B cell (primary cell): ENCODE data around the gene PWWP2B. TPM values are rescaled to one million over a fixed set of nuclear protein-coding genes. Genes with fewer than 3 reads are reported as not detected.
"Not testable (repeated sequence)": the region's sequence is repeated elsewhere in the genome, so short reads cannot be mapped to it uniquely, and the experiment has no call there.

Experiments
- ATAC-seq: fragments of 200-7000 bp; cut with Tn5 transposase; one replicate; pipeline ENCODE4 v1.10.0; 2021; ENCODE audit warnings: low read depth, mild to moderate bottlenecking, moderate number of reproducible peaks, moderate library complexity
- CTCF ChIA-PET: fragments of 350-600 bp; sonication (Branson Sonifier 250); formaldehyde crosslinking; loops from one replicate; lab custom pipeline; 2021; ENCODE audit warnings: antibody characterized with exemption, inconsistent platforms; lab: Charles Lee
- POLR2A ChIA-PET: fragments of 350-600 bp; sonication (Branson Sonifier 250); formaldehyde crosslinking; loops from one replicate; lab custom pipeline; 2021; ENCODE audit warnings: antibody characterized with exemption; lab: Charles Lee
- DNase-seq: peaks from one replicate; pipeline ENCODE4 v3.0.0; 2013
- H2AFZ ChIP-seq: 2 replicates; pipeline ENCODE4 v1.6.1; 2012; ENCODE audit warnings: mild to moderate bottlenecking, low read depth, low read length; ENCODE audit not compliant: insufficient read depth, poor library complexity, severe bottlenecking
- H3K27ac ChIP-seq, 2 donors: 1 replicate in 1 of 2; 2 replicates in 1 of 2; pipeline ENCODE4 v1.5.1; 2012 to 2013; ENCODE audit warnings: low read length in 2 of 2, mild to moderate bottlenecking in 2 of 2, moderate library complexity in 1 of 2
- H3K27me3 ChIP-seq, 4 experiments: fragments of 200-600 bp in 1 of 4; sonication (generic) in 1 of 4; replicated peaks in 1 of 4; 1 replicate in 2 of 4; 2 replicates in 2 of 4; pipeline versions ENCODE4 v1.6.1 to v1.7.0; 2013 to 2016; ENCODE audit warnings: low read length in 3 of 4, mild to moderate bottlenecking in 2 of 4, mixed read lengths in 1 of 4, moderate library complexity in 1 of 4; ENCODE audit not compliant: insufficient read depth in 4 of 4, control insufficient read depth in 3 of 4; ENCODE audit errors: control extremely low read depth in 1 of 4
- H3K36me3 ChIP-seq, 2 experiments: replicated peaks in 1 of 2; 1 replicate in 1 of 2; 2 replicates in 1 of 2; pipeline versions ENCODE4 v1.6.1 to v1.7.1; 2013; ENCODE audit warnings: low read length in 1 of 2; ENCODE audit not compliant: insufficient read depth in 2 of 2, control insufficient read depth in 1 of 2; ENCODE audit errors: control extremely low read depth in 1 of 2, extremely low read depth in 1 of 2
- H3K4me1 ChIP-seq, 2 donors: fragments of 200-600 bp in 1 of 2; sonication (generic) in 1 of 2; 1 replicate in 1 of 2; 2 replicates in 1 of 2; pipeline versions ENCODE4 v1.5.1 to v1.6.1; 2013 to 2017; ENCODE audit warnings: low read length in 2 of 2; ENCODE audit not compliant: control insufficient read depth in 2 of 2, insufficient read depth in 2 of 2
- H3K4me2 ChIP-seq: replicated peaks from 2 replicates; pipeline ENCODE3; 2012; ENCODE audit warnings: mild to moderate bottlenecking, low read depth, low read length; ENCODE audit not compliant: poor library complexity, severe bottlenecking
- H3K4me3 ChIP-seq, 5 experiments: fragments of 200-600 bp in 1 of 5; sonication (generic) in 1 of 5; 1 replicate in 3 of 5; 2 replicates in 2 of 5; pipeline versions ENCODE4 v1.5.1 to v1.7.0; 2011 to 2016; ENCODE audit warnings: low read length in 4 of 5, mild to moderate bottlenecking in 4 of 5, low read depth in 2 of 5, control low read depth in 1 of 5, moderate library complexity in 1 of 5; ENCODE audit not compliant: insufficient read depth in 1 of 5; ENCODE audit errors: control extremely low read depth in 1 of 5, extremely low read depth in 1 of 5
- H3K79me2 ChIP-seq: fragments of 200-600 bp; sonication (generic); one replicate; pipeline ENCODE4 v1.6.0; 2016; ENCODE audit warnings: low read length; ENCODE audit not compliant: control insufficient read depth, insufficient read depth
- H3K9ac ChIP-seq: fragments of 200-600 bp; sonication (generic); 2 replicates; pipeline ENCODE4 v1.6.1; 2017; ENCODE audit warnings: mild to moderate bottlenecking, low read length, moderate library complexity
- H3K9me3 ChIP-seq, 3 donors: one replicate each; pipeline versions ENCODE4 v1.6.1 to v1.7.1; 2013; ENCODE audit warnings: low read length in 2 of 3; ENCODE audit not compliant: control insufficient read depth in 2 of 3, insufficient read depth in 1 of 3; ENCODE audit errors: control extremely low read depth in 1 of 3
- H4K20me1 ChIP-seq: 2 replicates; pipeline ENCODE4 v1.6.0; 2012; ENCODE audit warnings: mild to moderate bottlenecking, low read length; ENCODE audit not compliant: insufficient read depth, control insufficient read depth, poor library complexity, severe bottlenecking
- H3K27ac Mint-ChIP-seq: one replicate; pipeline ENCODE4 v1.8.0; 2021; ENCODE audit warnings: mixed read lengths
- H3K27me3 Mint-ChIP-seq: one replicate; pipeline ENCODE4 v1.8.0; 2021; ENCODE audit warnings: mixed read lengths
- H3K4me1 Mint-ChIP-seq: one replicate; pipeline ENCODE4 v1.8.0; 2021; ENCODE audit warnings: mixed read lengths
- H3K4me3 Mint-ChIP-seq: one replicate; pipeline ENCODE4 v1.8.0; 2021; ENCODE audit warnings: mixed read lengths
- H3K9me3 Mint-ChIP-seq: one replicate; pipeline ENCODE4 v1.8.0; 2022; ENCODE audit warnings: mixed read lengths; ENCODE audit not compliant: insufficient read depth
- EZH2 ChIP-seq: IDR thresholded peaks from 2 replicates; pipeline ENCODE4 v1.6.1; 2012; ENCODE audit warnings: borderline replicate concordance, low read depth, mild to moderate bottlenecking, moderate library complexity, low read length; ENCODE audit not compliant: insufficient read depth, poor library complexity, severe bottlenecking
- WGBS: methylation state at CpG from one replicate; pipeline ENCODE4 v1.1.5; 2013; ENCODE audit warnings: missing lambda C conversion rate; ENCODE audit not compliant: insufficient coverage; 5-methylcytosine and 5-hydroxymethylcytosine counted together
- intact Hi-C: fragments of 100-400 bp; cut with micrococcal nuclease; formaldehyde crosslinking; loops from one replicate; pipeline ENCODE4 v1.10.0; 2022
- polyA plus RNA-seq: library from polyadenylated mRNA; depleted of rRNA; stranded (reverse); fragments of >200 nt; gene quantifications from 2 replicates; pipeline ENCODE4 v1.2.3, GENCODE V29; 2012
- total RNA-seq, 2 donors: library from RNA; stranded (reverse); fragments of 120-200 nt in 1 of 2; gene quantifications; 1 replicate in 1 of 2; 2 replicates in 1 of 2; pipeline versions ENCODE4 v1.2.3 to v1.2.4, GENCODE V29; 2013 to 2022
- TF ChIP-seq, protein P1 (sequence below): fragments of 200-600 bp; IDR thresholded peaks from one replicate; pipeline ENCODE4 v1.8.0; 2022; ENCODE audit warnings: antibody characterized with exemption, mild to moderate bottlenecking

The PWWP2B gene
- total and polyA plus RNA-seq, 2 donors (not counting 1 experiment from before 2014, with no cell fraction given), result 13.6 to 34.4 TPM

DNA sequence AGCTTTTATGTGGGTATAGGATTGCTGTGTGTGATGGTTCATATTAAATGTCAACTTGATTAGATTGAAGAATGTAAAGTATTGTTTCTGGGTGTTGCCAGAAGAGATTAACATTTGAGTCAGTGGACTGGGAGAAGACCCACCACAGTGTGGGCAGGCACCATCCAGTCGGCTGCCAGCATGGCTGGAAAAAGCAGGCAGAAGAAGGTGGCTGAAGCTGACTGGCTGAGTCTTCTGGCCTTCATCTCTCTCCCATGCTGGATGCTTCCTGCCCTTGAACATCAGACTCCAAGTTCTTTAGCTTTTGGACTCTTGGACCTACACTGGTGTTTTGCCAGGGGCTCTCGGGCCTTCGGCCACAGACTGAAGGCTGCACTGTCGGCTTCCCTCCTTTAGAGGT lies 16.0 kb upstream of the PWWP2B start:
- H2AFZ ChIP-seq, H3K4me1 Mint-ChIP-seq, H3K9me3 Mint-ChIP-seq, H3K4me3 ChIP-seq, H3K27me3 ChIP-seq, H3K4me1 ChIP-seq, H3K4me2 ChIP-seq, intact Hi-C loops, H3K27ac Mint-ChIP-seq, ATAC-seq, H3K36me3 ChIP-seq, POLR2A ChIA-PET, H3K9me3 ChIP-seq, H3K9ac ChIP-seq, H3K27me3 Mint-ChIP-seq, H3K79me2 ChIP-seq, H3K27ac ChIP-seq, H3K4me3 Mint-ChIP-seq, DNase-seq, H4K20me1 ChIP-seq: not testable (repeated sequence)
- CTCF ChIA-PET, result interaction anchor here (0.8 to 1.0 kb wide), 2 partner anchors 39 to 62 kb away, joined by 3 to 4 read pairs; no protein-coding TSS in a partner anchor
- WGBS, result 100% methylated on average over 4 of the region's 4 CpGs

DNA sequence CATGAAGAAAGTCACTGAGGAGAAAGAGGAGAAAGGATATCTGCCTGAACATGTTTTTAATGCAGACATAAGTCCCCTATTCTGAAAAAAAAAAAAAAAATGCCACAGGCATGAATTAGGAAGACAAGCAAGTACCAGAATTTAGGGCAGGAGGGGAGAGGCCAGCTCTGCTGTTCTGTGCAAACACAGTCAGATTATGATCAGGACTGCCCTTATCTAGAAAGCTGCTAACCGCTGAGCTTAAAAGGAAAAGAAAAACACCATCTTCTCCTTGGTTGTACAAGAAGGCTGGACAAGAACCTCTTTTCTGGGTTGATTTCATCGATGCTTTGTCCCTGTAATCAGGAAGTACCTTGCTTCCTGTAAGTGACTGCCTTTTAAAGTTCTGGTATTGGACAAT lies 15.3 kb upstream of the PWWP2B start:
- no peak overlapping the region for H3K4me2 ChIP-seq
- no peaks in the 10 kb centered on the region for H3K4me1 Mint-ChIP-seq
- no peaks in the 10 kb centered on the region for H3K79me2 ChIP-seq
- no peak overlapping the region for H3K27ac Mint-ChIP-seq
- H3K27me3 Mint-ChIP-seq, result no peaks in the 10 kb centered on the region
- no peak overlapping the region for H3K4me3 Mint-ChIP-seq
- WGBS, result 48% methylated on average over 2 of the region's 2 CpGs
- H3K4me1 ChIP-seq, result no peaks in the 10 kb centered on the region
- TF ChIP-seq, protein P1, sequence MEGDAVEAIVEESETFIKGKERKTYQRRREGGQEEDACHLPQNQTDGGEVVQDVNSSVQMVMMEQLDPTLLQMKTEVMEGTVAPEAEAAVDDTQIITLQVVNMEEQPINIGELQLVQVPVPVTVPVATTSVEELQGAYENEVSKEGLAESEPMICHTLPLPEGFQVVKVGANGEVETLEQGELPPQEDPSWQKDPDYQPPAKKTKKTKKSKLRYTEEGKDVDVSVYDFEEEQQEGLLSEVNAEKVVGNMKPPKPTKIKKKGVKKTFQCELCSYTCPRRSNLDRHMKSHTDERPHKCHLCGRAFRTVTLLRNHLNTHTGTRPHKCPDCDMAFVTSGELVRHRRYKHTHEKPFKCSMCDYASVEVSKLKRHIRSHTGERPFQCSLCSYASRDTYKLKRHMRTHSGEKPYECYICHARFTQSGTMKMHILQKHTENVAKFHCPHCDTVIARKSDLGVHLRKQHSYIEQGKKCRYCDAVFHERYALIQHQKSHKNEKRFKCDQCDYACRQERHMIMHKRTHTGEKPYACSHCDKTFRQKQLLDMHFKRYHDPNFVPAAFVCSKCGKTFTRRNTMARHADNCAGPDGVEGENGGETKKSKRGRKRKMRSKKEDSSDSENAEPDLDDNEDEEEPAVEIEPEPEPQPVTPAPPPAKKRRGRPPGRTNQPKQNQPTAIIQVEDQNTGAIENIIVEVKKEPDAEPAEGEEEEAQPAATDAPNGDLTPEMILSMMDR, result no peak
- TF ChIP-seq EZH2, result no peak
- no peaks in the 10 kb centered on the region for H3K36me3 ChIP-seq
- no peaks in the 10 kb centered on the region for H3K9me3 ChIP-seq
- H4K20me1 ChIP-seq, result no peaks in the 10 kb centered on the region
- H3K4me3 ChIP-seq, result no peak overlapping the region
- intact Hi-C loops, result no loop called here
- H3K27me3 ChIP-seq, result no peaks in the 10 kb centered on the region
- H3K9me3 Mint-ChIP-seq, result no peaks in the 10 kb centered on the region
- DNase-seq (no peak), ATAC-seq (no peak)
- no peak overlapping the region for H2AFZ ChIP-seq
- CTCF ChIA-PET, result no interaction called here
- POLR2A ChIA-PET, result no interaction called here
- no peak overlapping the region for H3K9ac ChIP-seq
- H3K27ac ChIP-seq, result no peak overlapping the region
